Measurements from ENCODE around the gene ZNF555. TPM values are rescaled to one million over a fixed set of nuclear protein-coding genes. Genes with fewer than 3 reads are reported as not detected.

Gene ZNF555
- total RNA-seq, 1 donor: 6.2 TPM

DNA sequence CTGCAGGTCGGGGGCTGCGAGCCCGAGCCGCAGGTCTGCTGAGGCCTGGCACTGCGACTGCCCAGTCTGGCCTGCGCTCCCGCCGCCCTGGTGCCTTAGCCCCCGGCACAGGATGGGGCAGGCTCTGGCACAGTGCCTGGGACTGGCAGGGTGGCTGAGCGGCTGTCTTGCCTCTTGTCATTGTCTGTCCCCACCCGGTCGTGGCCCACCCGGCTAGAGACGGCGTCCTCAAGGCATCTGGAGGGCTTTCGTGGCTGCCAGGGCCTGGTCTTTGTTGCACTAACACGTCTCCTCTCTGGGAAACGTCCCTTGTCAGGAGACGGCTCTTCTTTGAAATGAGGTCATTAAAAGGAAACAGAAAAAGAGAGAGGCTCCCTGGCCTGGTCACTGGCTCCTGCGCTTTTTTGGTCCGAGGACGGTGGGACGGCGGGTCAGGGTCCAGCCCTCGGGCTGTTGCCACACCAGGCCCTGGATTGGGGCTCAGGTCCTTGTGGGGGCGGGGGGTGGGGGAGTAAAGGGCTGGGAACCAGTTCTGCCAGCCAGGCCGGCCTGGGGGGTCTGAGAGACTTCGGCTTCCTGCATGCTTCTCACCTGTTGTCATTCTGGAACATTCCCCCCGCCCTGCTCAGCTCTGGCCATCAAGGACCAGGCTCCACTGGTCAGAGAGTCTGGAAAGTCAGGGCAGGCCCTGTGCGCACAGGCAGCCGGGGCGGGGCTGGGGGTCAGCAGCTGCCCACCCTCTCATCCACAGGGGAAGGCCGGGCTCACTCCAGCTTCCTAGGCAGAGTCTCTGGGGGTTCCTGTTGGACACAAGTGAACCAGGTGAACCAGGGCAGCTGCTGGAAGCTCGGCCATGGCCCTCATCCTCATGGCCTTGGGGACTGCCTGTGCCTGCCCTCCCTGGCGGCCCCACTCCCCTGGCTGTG is 27.8 kb upstream of the ZNF555 start:
- no peaks in the 10 kb centered on the region for H3K79me2 ChIP-seq (ENCODE audit: insufficient read depth, low read length)
- H3K27me3 ChIP-seq (ENCODE audit: insufficient read depth, low read length): no peaks in the 10 kb centered on the region
- H3K4me3 ChIP-seq (ENCODE audit: insufficient read depth, low read length): no peak overlapping the region
- TF ChIP-seq, protein P1, sequence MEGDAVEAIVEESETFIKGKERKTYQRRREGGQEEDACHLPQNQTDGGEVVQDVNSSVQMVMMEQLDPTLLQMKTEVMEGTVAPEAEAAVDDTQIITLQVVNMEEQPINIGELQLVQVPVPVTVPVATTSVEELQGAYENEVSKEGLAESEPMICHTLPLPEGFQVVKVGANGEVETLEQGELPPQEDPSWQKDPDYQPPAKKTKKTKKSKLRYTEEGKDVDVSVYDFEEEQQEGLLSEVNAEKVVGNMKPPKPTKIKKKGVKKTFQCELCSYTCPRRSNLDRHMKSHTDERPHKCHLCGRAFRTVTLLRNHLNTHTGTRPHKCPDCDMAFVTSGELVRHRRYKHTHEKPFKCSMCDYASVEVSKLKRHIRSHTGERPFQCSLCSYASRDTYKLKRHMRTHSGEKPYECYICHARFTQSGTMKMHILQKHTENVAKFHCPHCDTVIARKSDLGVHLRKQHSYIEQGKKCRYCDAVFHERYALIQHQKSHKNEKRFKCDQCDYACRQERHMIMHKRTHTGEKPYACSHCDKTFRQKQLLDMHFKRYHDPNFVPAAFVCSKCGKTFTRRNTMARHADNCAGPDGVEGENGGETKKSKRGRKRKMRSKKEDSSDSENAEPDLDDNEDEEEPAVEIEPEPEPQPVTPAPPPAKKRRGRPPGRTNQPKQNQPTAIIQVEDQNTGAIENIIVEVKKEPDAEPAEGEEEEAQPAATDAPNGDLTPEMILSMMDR (IDR thresholded peaks at IDR 0.05; ENCODE audit: extremely low read depth, low read depth, low read length): no peak
- peak; percentile 85 for DNase-seq (ENCODE audit: insufficient read length, low spot score, missing footprints)
- H3K27ac ChIP-seq (ENCODE audit: low read depth, low read length): no peak overlapping the region
- H3K9me3 ChIP-seq (ENCODE audit: low read depth, low read length): no peaks in the 10 kb centered on the region
- peaks cover 20% of the 10 kb centered on the region for H3K36me3 ChIP-seq (ENCODE audit: insufficient read depth, low read length)
- H4K20me1 ChIP-seq (ENCODE audit: insufficient read depth, low read length): no peaks in the 10 kb centered on the region
- no peak overlapping the region for H3K4me2 ChIP-seq (ENCODE audit: insufficient read depth, low read length)
- no peak overlapping the region for H2AFZ ChIP-seq (ENCODE audit: low read length)
- H3K4me1 ChIP-seq (ENCODE audit: insufficient read depth, low read length): no peaks in the 10 kb centered on the region

DNA sequence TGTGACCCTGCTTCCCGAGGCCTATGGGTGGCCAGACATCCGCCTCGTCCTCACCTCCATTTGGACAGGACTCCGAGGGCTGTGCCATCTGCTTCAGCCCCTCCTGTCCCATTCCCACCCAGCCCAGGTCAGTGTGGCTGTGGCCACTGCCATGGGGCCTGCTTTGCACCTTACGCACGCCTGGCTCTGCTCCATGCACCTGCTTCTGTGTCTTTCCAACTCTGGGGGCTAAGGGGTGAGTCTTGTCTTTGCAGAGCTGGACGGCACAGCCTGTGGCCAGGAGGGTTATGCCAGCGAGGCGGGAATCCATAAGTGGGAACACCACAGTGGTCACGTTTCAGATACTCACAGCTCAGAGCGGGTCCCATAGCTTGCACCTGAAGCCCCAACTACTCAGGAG is 26.8 kb upstream of the ZNF555 start:
- Histone ChIP-seq H3K27ac (ENCODE audit: low read depth, low read length) (no peak overlapping the region), H3K4me2 (ENCODE audit: insufficient read depth, low read length) (no peak overlapping the region), H3K4me1 (ENCODE audit: insufficient read depth, low read length) (no peaks in the 10 kb centered on the region), H3K36me3 (ENCODE audit: insufficient read depth, low read length) (peaks cover 11% of the 10 kb centered on the region), H4K20me1 (ENCODE audit: insufficient read depth, low read length) (no peaks in the 10 kb centered on the region), H3K9me3 (ENCODE audit: low read depth, low read length) (no peaks in the 10 kb centered on the region), H2AFZ (ENCODE audit: low read length) (no peak overlapping the region), H3K27me3 (ENCODE audit: insufficient read depth, low read length) (no peaks in the 10 kb centered on the region), H3K79me2 (ENCODE audit: insufficient read depth, low read length) (no peaks in the 10 kb centered on the region), H3K4me3 (ENCODE audit: insufficient read depth, low read length) (no peak overlapping the region)
- DNase-seq (ENCODE audit: insufficient read length, low spot score, missing footprints): peak; percentile 83
- TF ChIP-seq, protein P1 (IDR thresholded peaks at IDR 0.05; ENCODE audit: extremely low read depth, low read depth, low read length): no peak

DNA sequence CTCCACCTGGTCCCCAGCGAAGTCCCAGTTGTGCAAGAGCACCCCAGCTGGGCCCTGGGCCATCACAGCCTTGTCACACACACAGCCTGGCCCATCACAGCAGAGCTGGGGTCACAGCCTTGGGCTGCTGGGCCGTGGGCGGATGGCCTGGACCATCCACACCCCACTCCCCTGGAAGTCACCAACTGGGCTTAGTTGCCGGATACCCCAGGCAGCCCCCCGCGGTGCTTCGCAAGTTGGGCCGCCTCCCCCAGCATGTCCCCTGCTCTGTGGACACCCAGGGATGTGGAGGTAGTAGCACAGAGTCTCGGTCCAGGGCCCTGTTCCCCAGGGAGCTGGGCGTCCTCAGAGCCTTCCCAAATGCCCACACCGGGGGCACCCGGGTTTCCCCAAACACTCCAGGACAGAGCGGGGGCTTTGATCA is 26.1 kb upstream of the ZNF555 start:
- H3K27ac ChIP-seq (ENCODE audit: low read depth, low read length): no peak overlapping the region
- DNase-seq (ENCODE audit: insufficient read length, low spot score, missing footprints): peak; percentile 85
- no peaks in the 10 kb centered on the region for H3K27me3 ChIP-seq (ENCODE audit: insufficient read depth, low read length)
- H3K4me2 ChIP-seq (ENCODE audit: insufficient read depth, low read length): no peak overlapping the region
- H4K20me1 ChIP-seq (ENCODE audit: insufficient read depth, low read length): no peaks in the 10 kb centered on the region
- H2AFZ ChIP-seq (ENCODE audit: low read length): no peak overlapping the region
- H3K4me3 ChIP-seq (ENCODE audit: insufficient read depth, low read length): no peak overlapping the region
- H3K36me3 ChIP-seq (ENCODE audit: insufficient read depth, low read length): peaks cover 8% of the 10 kb centered on the region
- TF ChIP-seq, protein P1 (IDR thresholded peaks at IDR 0.05; ENCODE audit: extremely low read depth, low read depth, low read length): no peak
- H3K9me3 ChIP-seq (ENCODE audit: low read depth, low read length): no peaks in the 10 kb centered on the region
- H3K4me1 ChIP-seq (ENCODE audit: insufficient read depth, low read length): no peaks in the 10 kb centered on the region
- H3K79me2 ChIP-seq (ENCODE audit: insufficient read depth, low read length): no peaks in the 10 kb centered on the region

DNA sequence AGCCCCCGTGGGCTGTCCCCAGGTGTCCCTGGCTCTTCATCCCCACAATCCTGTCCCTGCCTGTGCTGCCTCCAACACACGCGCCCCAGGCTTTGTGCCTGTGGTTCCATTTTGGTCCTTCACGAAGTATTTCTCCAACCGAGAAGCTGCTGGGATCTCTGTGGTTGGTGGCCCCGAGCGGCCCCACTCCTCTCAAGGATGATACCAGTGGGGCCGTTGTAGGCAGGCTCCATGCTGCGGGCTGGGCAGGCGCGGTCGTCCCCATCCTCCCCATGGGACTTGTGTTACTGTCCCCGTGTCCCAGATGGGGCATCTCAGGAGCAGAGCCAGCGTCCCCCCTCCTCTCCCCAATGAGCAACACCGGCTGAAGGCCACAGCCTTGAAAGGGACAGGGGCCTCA is 25.4 kb upstream of the ZNF555 start:
- TF ChIP-seq, protein P1 (IDR thresholded peaks at IDR 0.05; ENCODE audit: extremely low read depth, low read depth, low read length): no peak
- no peak overlapping the region for H2AFZ ChIP-seq (ENCODE audit: low read length)
- H3K4me3 ChIP-seq (ENCODE audit: insufficient read depth, low read length): no peak overlapping the region
- H3K79me2 ChIP-seq (ENCODE audit: insufficient read depth, low read length): no peaks in the 10 kb centered on the region
- no peaks in the 10 kb centered on the region for H3K4me1 ChIP-seq (ENCODE audit: insufficient read depth, low read length)
- peaks cover 6% of the 10 kb centered on the region for H3K36me3 ChIP-seq (ENCODE audit: insufficient read depth, low read length)
- no peaks in the 10 kb centered on the region for H3K27me3 ChIP-seq (ENCODE audit: insufficient read depth, low read length)
- no peaks in the 10 kb centered on the region for H4K20me1 ChIP-seq (ENCODE audit: insufficient read depth, low read length)
- H3K9me3 ChIP-seq (ENCODE audit: low read depth, low read length): no peaks in the 10 kb centered on the region
- H3K27ac ChIP-seq (ENCODE audit: low read depth, low read length): no peak overlapping the region
- no peak for DNase-seq (ENCODE audit: insufficient read length, low spot score, missing footprints)
- no peak overlapping the region for H3K4me2 ChIP-seq (ENCODE audit: insufficient read depth, low read length)

Measured in osteoblast (primary cell).